ENCODE measurements around the gene MAD1L1.

MAD1L1 gene

DNA sequence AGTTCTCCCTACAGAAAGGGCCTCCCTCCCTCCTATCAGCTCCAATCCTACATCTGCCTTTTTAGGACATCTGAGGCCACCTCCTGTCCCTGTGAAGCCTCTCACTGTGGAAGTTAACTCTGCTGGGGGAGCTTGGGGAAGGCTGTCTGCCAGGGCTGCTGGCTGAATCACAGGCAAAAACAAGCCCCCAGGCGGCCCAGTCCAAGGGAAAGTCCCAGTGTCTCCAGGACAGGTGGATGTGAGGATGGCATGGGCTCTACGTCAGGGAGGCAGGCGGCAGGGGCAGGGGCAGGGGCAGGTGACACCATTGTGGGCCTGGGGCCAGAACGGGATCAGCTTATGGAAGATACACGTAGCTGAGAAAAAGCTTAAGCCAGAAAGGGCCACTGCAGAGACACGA, 240.2 kb downstream of the MAD1L1 start:
- no peak overlapping the region; the same call in 1 of the 2 replicates for H3K27ac ChIP-seq
- no peak for TF ChIP-seq ZFX (IDR thresholded peaks at IDR 0.05)

DNA sequence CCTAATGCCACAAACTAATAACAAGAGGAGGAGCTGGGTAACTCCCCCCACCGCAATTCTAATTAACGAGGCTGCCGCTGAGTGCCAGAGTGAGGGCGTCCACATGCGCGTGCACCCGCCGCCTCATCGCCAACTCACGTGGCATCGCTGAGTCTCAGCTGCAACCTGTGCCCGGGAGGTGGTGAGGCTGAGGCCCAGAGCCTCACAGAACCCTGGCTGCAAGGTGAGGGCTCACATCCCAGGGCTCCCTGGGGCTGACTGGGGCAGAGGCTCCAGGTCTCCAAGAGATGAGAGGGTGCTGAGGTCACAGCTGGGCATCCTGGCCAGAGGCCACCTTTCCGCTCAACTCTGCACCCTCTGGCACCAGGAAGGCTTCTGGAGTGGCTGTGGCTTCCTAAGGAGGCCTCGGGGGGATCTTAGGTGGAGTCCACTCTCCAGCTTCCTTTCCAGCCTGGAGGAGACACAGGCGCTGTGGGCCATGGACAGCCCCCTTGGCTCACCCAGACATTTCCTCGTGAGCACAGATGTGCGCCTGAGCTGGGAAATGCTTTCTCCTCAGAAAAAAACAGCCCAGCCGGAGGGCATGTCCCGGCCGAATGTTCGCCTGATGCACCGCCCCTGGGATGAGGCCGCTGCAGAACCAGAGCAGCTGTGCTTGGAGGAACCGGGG, 242.6 kb downstream of the MAD1L1 start:
- H3K27ac ChIP-seq = no peak overlapping the region
- TF ChIP-seq ZFX (IDR thresholded peaks at IDR 0.05) = no peak
- TF ChIP-seq, protein P1, sequence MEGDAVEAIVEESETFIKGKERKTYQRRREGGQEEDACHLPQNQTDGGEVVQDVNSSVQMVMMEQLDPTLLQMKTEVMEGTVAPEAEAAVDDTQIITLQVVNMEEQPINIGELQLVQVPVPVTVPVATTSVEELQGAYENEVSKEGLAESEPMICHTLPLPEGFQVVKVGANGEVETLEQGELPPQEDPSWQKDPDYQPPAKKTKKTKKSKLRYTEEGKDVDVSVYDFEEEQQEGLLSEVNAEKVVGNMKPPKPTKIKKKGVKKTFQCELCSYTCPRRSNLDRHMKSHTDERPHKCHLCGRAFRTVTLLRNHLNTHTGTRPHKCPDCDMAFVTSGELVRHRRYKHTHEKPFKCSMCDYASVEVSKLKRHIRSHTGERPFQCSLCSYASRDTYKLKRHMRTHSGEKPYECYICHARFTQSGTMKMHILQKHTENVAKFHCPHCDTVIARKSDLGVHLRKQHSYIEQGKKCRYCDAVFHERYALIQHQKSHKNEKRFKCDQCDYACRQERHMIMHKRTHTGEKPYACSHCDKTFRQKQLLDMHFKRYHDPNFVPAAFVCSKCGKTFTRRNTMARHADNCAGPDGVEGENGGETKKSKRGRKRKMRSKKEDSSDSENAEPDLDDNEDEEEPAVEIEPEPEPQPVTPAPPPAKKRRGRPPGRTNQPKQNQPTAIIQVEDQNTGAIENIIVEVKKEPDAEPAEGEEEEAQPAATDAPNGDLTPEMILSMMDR (conservative IDR thresholded peaks at IDR 0.05) = no peak

DNA sequence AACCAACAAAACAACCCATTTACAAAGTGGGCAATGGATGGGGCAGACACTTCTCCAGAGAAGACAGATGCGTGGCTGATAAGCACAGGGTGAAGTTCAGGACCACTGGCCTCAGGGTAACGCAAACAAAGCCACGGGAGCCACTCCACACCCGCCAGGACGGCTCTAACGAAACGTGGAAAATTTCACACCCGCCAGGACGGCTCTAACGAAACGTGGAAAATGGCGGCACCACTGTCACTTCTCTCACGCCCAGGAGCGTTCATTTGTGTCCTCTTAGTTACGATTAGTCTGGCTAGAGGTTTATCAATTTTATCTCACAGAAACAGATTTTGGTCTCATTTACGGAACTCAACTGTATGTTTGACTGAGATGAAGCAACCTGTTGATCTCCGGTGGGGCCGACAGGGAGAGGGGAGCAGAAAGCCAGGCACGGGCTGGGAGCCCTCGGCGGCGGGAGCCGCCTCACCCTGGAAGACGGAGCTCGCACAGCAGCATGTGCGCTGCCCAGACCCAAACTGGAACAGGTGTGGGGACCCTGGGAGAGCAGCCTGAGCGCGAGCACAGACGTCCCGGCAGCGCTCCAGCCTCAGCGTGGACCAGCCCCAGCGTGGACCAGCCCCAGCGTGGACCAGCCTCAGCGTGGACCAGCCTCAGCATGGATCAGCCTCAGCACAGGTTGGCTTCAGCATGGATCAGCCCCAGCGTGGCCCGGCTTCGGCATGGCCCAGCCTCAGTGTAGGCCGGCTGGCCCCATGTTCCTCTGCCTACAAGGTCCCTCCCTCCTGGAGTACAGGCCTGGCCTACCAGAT, 243.5 kb downstream of the MAD1L1 start:
- H3K27ac ChIP-seq = no peak overlapping the region
- TF ChIP-seq, protein P1 (conservative IDR thresholded peaks at IDR 0.05) = no peak
- TF ChIP-seq ZFX (IDR thresholded peaks at IDR 0.05) = no peak

DNA sequence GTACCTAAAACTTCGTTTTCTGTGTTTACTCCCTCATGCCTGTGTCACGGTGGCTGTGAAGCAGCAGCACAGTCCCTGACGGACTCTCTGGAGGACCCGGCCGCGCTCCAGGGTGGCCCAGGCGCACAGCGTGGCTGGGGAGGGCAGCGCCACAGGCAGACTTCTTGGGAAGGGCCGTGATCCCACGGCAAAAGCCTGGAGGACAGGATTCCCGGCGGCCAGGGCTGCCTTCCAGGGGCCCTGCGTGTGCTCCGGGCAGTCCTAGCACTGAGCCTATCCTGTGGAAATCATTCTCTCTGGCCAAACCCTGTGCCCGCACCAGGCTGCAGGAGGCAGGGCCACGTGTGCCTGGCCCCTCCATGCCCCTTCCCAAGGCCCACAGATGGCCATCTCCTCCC, 244.2 kb downstream of the MAD1L1 start:
- H3K27ac ChIP-seq = no peak overlapping the region
- TF ChIP-seq, protein P1 (conservative IDR thresholded peaks at IDR 0.05) = no peak
- TF ChIP-seq ZFX (IDR thresholded peaks at IDR 0.05) = no peak

DNA sequence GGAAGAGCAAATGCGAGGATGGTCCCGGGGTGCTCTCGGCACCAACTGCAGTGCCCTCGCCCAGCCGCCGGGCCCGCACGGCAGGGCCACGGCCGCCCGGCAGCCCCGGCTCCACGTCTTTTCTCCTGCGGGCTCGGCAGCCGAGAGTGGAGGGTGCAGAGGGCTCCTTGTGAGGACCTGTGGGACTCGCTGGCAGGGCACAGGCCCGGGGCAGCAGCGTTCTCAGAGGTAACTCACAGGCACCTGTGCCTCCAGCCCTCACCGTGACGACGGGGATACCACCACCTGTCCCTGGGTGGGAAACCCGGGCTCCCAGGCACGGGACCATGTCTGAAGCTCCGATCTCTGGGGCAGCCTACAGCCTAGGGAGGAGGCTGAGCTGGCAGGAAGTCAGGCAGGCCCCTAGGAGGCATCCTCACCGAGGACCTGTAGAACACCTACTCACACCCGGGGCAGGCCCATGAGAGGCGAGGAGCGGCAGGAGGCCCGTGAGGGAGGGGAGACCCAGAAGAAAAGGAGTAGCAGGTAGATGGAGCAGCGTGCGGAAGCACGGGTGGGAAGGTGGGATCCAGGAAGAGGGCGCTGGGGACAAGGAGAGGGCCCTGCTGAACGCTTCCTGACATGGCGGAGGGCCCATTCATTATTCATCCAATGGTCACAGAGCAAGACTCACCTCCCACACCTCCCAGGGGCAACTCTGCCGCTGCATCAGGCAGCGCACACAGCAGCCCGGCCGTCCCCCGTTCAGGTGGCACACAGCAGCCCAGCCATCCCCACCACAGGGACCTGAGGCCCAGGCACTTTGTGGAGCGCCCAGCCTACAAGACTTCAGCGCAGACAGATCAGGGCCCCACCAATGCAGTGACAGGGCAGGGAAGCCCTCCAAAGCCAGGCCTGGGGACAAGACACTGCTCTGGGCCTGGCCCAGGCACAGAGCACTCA, 244.9 kb downstream of the MAD1L1 start:
- TF ChIP-seq, protein P1 (conservative IDR thresholded peaks at IDR 0.05) = no peak
- no peak for TF ChIP-seq ZFX (IDR thresholded peaks at IDR 0.05)
- H3K27ac ChIP-seq = no peak overlapping the region

DNA sequence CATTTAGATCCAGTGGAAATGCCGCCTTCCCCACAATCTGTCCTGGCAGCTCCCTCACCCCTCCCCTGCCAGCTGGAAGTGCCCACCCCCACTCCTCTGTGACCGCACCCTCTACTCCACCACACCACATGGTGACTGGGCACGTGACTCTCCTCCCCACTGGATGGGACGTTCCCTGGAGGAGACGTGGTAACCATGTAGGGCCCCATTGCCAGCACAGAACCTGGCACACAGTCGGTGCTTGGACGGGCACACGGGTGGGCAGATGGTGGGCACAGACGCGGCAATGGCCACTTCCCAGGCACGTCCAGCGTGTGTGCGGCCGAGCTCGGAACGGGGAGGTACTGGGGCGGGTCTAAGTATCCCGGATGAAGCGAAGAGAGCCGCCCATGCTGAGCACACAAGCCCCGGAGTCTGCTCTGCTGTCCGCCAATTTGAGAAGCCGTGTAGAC, 245.6 kb downstream of the MAD1L1 start:
- no peak overlapping the region for H3K27ac ChIP-seq
- TF ChIP-seq, protein P1 (conservative IDR thresholded peaks at IDR 0.05) = no peak
- TF ChIP-seq ZFX (IDR thresholded peaks at IDR 0.05) = no peak

DNA sequence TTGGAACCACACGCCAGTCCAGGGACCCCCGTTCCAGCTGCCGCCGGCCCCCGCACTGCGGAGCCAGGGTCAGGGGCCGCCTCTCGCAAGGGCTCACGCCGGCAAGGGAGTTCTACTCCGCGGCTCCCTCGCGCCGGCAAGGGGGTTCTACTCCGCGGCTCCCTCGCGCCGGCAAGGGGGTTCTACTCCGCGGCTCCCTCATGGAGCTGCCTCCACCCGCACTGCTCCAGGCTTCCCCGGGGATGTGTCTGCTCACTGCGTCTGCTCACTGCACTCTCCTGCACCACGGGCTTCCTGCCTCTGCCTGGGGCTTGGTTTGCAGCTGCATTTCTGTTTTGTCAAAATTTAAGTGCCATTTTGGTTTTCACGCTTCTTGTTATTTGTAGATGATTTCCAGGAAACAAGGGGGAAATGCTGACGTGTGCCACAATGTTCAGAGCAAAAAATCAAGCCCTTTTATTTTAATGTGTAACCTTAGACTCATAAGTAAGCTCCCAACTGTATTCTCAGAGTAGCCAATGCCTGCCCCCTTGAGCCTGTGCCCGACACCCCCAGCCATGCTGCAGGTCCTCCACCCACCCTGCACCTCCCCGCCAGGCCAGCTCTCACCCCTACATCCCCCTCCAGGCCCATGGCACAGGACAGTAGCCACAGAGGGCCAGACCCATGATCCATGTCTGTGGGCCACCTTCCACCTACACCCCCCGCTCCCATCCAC, 246.2 kb downstream of the MAD1L1 start:
- no peak for TF ChIP-seq ZFX (IDR thresholded peaks at IDR 0.05)
- TF ChIP-seq, protein P1 (conservative IDR thresholded peaks at IDR 0.05) = no peak
- H3K27ac ChIP-seq = no peak overlapping the region

Data from C4-2B (cell line).